ENCODE results near the gene MAN1C1.
A peak's percentile ranks its signal among the peaks of the same experiment; 100 is the strongest.

Gene MAN1C1

DNA sequence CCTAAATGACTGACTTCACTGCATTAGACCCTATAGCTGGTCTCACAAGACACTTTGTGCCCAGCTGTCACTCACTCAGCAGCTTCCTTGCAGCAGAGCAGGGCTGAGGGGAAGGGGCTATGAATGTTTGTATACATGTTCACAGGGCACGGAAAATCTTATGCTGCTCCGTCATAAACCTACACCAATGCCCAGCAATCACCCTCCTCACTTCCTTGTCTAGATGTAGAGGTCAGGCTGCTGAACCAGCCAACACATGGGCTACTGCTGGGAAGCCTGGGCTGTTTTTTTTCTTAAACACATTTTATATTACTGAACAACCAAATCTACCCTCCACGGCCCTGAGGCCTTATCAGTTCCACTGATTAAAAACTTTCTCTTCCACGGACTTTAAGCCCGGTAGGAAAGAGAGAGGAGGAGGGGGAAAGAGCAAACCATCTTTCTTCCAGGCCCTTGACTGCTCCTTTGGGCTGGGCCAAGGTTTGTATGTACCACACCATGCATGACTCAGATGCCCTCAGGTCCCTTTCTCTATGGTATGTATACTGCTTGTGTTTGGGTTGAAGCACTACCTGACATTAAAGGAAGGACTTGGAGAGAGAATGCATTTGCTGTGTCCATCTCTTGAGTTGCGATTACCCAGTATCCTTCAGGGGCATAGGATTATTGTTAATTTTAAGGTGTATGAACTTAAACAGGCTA lies 215.9 kb downstream of the MAN1C1 start:
- Histone ChIP-seq H3K27me3 (ENCODE audit: insufficient read depth, low read length, poor library complexity) (no peaks in the 10 kb centered on the region), H3K27ac (ENCODE audit: low read depth, low read length) (peak overlapping the region; percentile 73), H2BK120ac (ENCODE audit: low read depth, low read length) (no peak overlapping the region), H3K23ac (ENCODE audit: low read length) (no peak overlapping the region), H3K18ac (ENCODE audit: low read length) (no peak overlapping the region), H3K4me1 (ENCODE audit: control insufficient read depth, low read depth, low read length) (peaks cover 9% of the 10 kb centered on the region), H3K56ac (ENCODE audit: low read length) (peak overlapping the region; percentile 35), H2AK5ac (ENCODE audit: low read length) (peak overlapping the region; percentile 46), H3K79me1 (ENCODE audit: low read length) (peaks cover 7% of the 10 kb centered on the region), H3K79me2 (ENCODE audit: control insufficient read depth, insufficient read depth, low read length) (no peaks in the 10 kb centered on the region), H3K9ac (ENCODE audit: low read length) (peak overlapping the region; percentile 20), H2BK5ac (ENCODE audit: low read length) (peak overlapping the region; percentile 66), H3K4me3 (ENCODE audit: low read length) (no peak overlapping the region), H4K8ac (ENCODE audit: low read depth, low read length) (no peak overlapping the region), H3K4me2 (ENCODE audit: low read length) (no peak overlapping the region), H2BK15ac (replicated peaks; ENCODE audit: low read depth) (no peak overlapping the region), H3K36me3 (ENCODE audit: control insufficient read depth, insufficient read depth, low read length) (peaks cover 3% of the 10 kb centered on the region), H4K5ac (ENCODE audit: low read length) (no peak overlapping the region), H3K4ac (ENCODE audit: low read depth, low read length) (no peak overlapping the region)
- WGBS (ENCODE audit: extremely low coverage, insufficient coverage, low lambda C conversion rate) = no CpG with 5 or more reads among the region's 6 CpGs
- DNase-seq = peak; percentile 46

DNA sequence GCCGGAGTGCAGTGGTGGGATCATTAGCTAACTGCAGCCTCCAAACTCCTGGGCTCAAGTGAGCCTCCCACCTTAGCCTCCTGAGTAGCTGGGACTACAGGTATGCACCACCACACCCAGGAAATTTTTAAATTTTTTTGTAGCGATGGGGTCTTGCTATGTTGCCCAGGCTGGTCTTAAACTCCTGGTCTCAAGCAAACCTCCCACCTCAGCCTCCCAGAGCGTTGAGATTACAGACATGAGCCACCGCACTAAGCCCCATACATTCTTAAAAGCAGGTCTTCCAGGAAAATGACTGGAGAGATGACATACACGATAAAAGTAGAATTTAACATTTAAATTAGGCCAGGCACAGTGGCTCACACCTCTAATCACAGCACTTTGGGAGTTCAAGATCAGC lies 216.6 kb downstream of the MAN1C1 start:
- no peak overlapping the region for H2BK5ac ChIP-seq (ENCODE audit: low read length)
- no peak overlapping the region for H3K4me2 ChIP-seq (ENCODE audit: low read length)
- no peak overlapping the region for H3K4ac ChIP-seq (ENCODE audit: low read depth, low read length)
- no peak overlapping the region for H3K9ac ChIP-seq (ENCODE audit: low read length)
- peaks cover 3% of the 10 kb centered on the region for H3K36me3 ChIP-seq (ENCODE audit: control insufficient read depth, insufficient read depth, low read length)
- no peak overlapping the region for H3K4me3 ChIP-seq (ENCODE audit: low read length)
- H3K56ac ChIP-seq (ENCODE audit: low read length) = no peak overlapping the region
- H3K18ac ChIP-seq (ENCODE audit: low read length) = no peak overlapping the region
- H2BK120ac ChIP-seq (ENCODE audit: low read depth, low read length) = no peak overlapping the region
- peaks cover 7% of the 10 kb centered on the region for H3K79me1 ChIP-seq (ENCODE audit: low read length)
- no peak overlapping the region for H3K23ac ChIP-seq (ENCODE audit: low read length)
- no peaks in the 10 kb centered on the region for H3K27me3 ChIP-seq (ENCODE audit: insufficient read depth, low read length, poor library complexity)
- no CpG with 5 or more reads among the region's 5 CpGs for WGBS (ENCODE audit: extremely low coverage, insufficient coverage, low lambda C conversion rate)
- no peaks in the 10 kb centered on the region for H3K79me2 ChIP-seq (ENCODE audit: control insufficient read depth, insufficient read depth, low read length)
- no peak overlapping the region for H4K5ac ChIP-seq (ENCODE audit: low read length)
- H2AK5ac ChIP-seq (ENCODE audit: low read length) = no peak overlapping the region
- no peak overlapping the region for H2BK15ac ChIP-seq (replicated peaks; ENCODE audit: low read depth)
- H3K27ac ChIP-seq (ENCODE audit: low read depth, low read length) = no peak overlapping the region
- H3K4me1 ChIP-seq (ENCODE audit: control insufficient read depth, low read depth, low read length) = peaks cover 9% of the 10 kb centered on the region
- no peak overlapping the region for H4K8ac ChIP-seq (ENCODE audit: low read depth, low read length)
- no peak for DNase-seq
